GM13976 (cell line): Measurements from ENCODE around the gene C13orf42.

Experiments
- DNase-seq: peaks from one replicate; pipeline ENCODE4 v3.0.0; 2012; ENCODE audit warnings: low spot score
- CTCF ChIP-seq: IDR thresholded peaks from 2 replicates; pipeline ENCODE4 v1.5.1; 2012; ENCODE audit warnings: borderline replicate concordance, mild to moderate bottlenecking; ENCODE audit not compliant: insufficient read depth; ENCODE audit errors: extremely low read depth, missing control alignments, control extremely low read depth
- in situ Hi-C: fragments of 300-500 bp; cut with MboI; formaldehyde crosslinking; loops from one replicate; pipeline ENCODE4 v1.12.0; 2022; ENCODE audit warnings: low sequenced_read_pairs, mixed read lengths, inconsistent platforms; ENCODE audit not compliant: unreplicated experiment

C13orf42 gene

DNA sequence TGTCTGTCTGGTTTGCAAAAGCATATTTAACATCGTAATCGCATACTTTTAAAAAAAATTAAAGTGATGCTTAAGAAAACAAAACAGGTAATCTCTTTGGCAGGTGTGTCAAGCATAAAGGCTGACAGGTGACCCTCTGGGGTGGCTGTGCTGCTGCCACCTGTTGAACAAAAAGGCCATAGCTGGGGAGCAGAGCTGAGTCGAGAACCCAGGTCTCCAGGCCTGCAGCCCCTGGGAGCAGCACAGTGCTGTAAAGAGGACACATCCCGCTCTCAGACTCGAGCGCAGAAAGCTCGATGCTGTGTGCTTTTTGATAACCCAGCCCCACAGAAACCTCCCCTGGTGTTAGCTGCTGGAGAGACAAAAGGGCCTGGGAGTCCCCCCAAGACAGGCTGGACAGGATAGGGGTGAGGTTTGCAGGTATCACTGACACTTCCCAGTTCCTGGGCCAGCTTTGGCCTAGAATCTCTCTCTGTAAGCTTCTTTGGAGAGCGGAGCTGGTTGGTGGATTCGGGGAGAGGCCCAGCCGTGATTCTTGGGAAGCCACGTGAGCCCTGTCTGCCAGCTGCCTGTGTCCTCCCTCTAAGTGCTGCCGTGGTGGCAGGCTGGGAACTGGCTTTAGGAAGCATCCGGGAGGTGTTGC, 66.9 kb downstream of the C13orf42 start:
- in situ Hi-C loops = no loop called here
- no peak for DNase-seq
- no peak for TF ChIP-seq CTCF

GRCh38 chr13:51043310-51043709, 67.8 kb downstream of the C13orf42 start:
- DNase-seq = no peak
- in situ Hi-C loops = no loop called here
- TF ChIP-seq CTCF = no peak

DNA sequence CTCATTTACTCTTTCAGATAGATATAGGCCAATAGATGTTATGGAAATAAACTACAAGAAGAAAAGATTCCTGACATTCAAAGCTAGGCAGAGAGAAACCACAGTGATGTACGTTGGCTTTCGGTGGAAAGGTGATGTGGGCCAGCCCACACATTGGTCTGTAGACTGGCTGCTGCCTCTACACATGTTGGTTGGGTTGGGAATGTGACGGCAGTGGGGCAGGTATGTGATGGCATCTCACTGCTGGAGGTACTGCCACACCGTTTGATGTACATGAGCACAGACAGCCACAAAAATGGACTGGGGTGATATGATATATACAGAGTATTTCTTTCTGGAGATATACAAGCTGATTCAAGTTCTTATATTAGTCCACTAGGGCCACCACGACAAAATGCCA, 69.4 kb downstream of the C13orf42 start:
- TF ChIP-seq CTCF = no peak
- DNase-seq = no peak
- in situ Hi-C loops = no loop called here

- in situ Hi-C loops = no loop called here
Measured at GRCh38 chr13:51041126-51041525, 69.9 kb downstream of the C13orf42 start.

GRCh38 chr13:51040431-51040830, 70.6 kb downstream of the C13orf42 start:
- in situ Hi-C loops = no loop called here
- no peak for DNase-seq
- TF ChIP-seq CTCF = no peak

More at GRCh38 chr13:51041126-51041525, 69.9 kb downstream of the C13orf42 start:
- DNase-seq = no peak
- no peak for TF ChIP-seq CTCF

DNA sequence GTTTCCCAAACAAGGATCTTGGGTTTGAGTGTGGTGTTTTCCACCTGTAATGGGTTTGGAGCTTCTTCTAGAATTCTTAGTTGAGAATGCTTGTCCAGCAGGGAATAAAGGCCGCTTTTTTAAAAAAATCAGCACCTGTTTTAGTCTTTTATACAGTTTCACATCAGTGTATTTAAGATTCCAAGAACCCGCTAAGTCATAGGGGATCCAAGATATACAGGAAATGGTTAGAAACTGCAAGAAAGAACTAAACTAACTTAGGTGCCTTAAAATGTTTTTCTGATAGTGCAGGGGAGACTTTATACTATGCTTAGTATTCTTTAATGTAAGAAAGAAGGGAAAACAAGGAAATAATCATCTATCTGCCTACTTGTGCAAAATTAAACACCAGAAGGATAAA, 74.7 kb downstream of the C13orf42 start:
- in situ Hi-C loops = no loop called here
- DNase-seq = no peak
- no peak for TF ChIP-seq CTCF
